Testis (tissue), 3 donors: ENCODE measurements around the gene PRR16. TPM values are rescaled to one million over a fixed set of nuclear protein-coding genes. Genes with fewer than 3 reads are reported as not detected.

Source experiments
- DNase-seq: peaks from one replicate; pipeline ENCODE4 v3.0.0-alpha.2; 2019
- H3K27ac ChIP-seq, 2 donors: fragments of 200-600 bp; sonication (generic); one replicate each; pipeline ENCODE4 v1.5.1; 2019
- H3K27me3 ChIP-seq: fragments of 200-600 bp; sonication (generic); one replicate; pipeline ENCODE4 v1.5.1; 2019
- H3K36me3 ChIP-seq: fragments of 200-600 bp; sonication (generic); one replicate; pipeline ENCODE4 v1.5.1; 2017; ENCODE audit warnings: low read depth; ENCODE audit errors: missing control alignments
- H3K4me1 ChIP-seq: fragments of 200-600 bp; sonication (generic); one replicate; pipeline ENCODE4 v1.5.1; 2019
- H3K4me3 ChIP-seq, 2 donors: fragments of 200-600 bp; sonication (generic); one replicate each; pipeline ENCODE4 v1.5.1; 2017 to 2019
- H3K9me3 ChIP-seq: fragments of 200-600 bp; sonication (generic); one replicate; pipeline ENCODE4 v1.5.1; 2017
- POLR2A ChIP-seq: fragments of 450-650 bp; IDR thresholded peaks from one replicate; pipeline ENCODE4 v1.6.1; 2017; ENCODE audit warnings: antibody characterized with exemption, mild to moderate bottlenecking, moderate library complexity
- WGBS, 2 donors: methylation state at CpG; one replicate each; pipeline ENCODE4 v1.1.5; 2018; 5-methylcytosine and 5-hydroxymethylcytosine counted together
- intact Hi-C: fragments of 100-400 bp; cut with DNase I; formaldehyde crosslinking; loops from one replicate; pipeline ENCODE4 v1.15.1; 2023; ENCODE audit warnings: low total_unique reads
- polyA plus RNA-seq: library from polyadenylated mRNA; stranded (reverse); fragments of 350-450 nt; fragmentation: Illumina TruSeq; extraction: RNeasy Lipid Tissue Mini Kit (QIAGEN cat#74804); gene quantifications from one replicate; pipeline ENCODE4 v1.2.3, GENCODE V29; 2014; ENCODE audit warnings: low read depth, low replicate concordance; ENCODE audit not compliant: insufficient read depth
- total RNA-seq, 2 donors: library from RNA; depleted of rRNA; stranded (reverse); fragments of >200 nt; gene quantifications; one replicate each; pipeline ENCODE4 v1.2.3, GENCODE V29; 2016
- TF ChIP-seq, protein P1 (sequence below), 3 experiments: fragments of 450-650 bp in 2 of 3; fragments of 200-600 bp in 1 of 3; sonication (generic) in 1 of 3; IDR thresholded peaks; one replicate each; pipeline ENCODE4 v1.5.1; 2016 to 2019; ENCODE audit warnings: antibody characterized with exemption in 3 of 3, mild to moderate bottlenecking in 2 of 3, moderate library complexity in 1 of 3

Gene PRR16
- total and polyA plus RNA-seq, 3 donors from 2014 or later = 0.68 to 3.4 (median 1.5) TPM

DNA sequence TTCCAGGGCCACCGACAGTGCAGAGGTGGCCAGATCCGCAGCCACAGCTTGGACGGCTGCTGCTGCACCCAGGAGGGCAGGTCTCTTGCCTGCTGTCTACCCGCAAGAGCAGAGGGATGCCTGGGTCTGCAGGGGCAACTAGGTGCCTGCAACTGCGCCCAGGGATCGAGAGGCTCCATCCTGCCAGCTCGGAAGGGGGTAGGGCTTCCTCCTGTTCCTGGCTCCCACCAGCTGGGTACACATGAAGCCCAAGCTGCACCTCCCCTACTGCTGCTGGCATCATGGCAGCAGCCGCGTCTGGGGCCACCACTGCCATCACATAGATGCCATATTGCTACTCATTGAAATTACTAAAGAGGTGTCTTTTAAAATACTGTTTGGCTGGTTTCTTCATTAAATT is 12.7 kb upstream of the PRR16 start:
- no peak for DNase-seq
- H3K4me3 ChIP-seq = no peak overlapping the region
- H3K9me3 ChIP-seq = no peaks in the 10 kb centered on the region
- intact Hi-C loops = no loop called here
- TF ChIP-seq, protein P1, sequence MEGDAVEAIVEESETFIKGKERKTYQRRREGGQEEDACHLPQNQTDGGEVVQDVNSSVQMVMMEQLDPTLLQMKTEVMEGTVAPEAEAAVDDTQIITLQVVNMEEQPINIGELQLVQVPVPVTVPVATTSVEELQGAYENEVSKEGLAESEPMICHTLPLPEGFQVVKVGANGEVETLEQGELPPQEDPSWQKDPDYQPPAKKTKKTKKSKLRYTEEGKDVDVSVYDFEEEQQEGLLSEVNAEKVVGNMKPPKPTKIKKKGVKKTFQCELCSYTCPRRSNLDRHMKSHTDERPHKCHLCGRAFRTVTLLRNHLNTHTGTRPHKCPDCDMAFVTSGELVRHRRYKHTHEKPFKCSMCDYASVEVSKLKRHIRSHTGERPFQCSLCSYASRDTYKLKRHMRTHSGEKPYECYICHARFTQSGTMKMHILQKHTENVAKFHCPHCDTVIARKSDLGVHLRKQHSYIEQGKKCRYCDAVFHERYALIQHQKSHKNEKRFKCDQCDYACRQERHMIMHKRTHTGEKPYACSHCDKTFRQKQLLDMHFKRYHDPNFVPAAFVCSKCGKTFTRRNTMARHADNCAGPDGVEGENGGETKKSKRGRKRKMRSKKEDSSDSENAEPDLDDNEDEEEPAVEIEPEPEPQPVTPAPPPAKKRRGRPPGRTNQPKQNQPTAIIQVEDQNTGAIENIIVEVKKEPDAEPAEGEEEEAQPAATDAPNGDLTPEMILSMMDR (IDR thresholded peaks at IDR 0.05) = no peak
- TF ChIP-seq POLR2A = no peak
- no peak overlapping the region for H3K27ac ChIP-seq
- no peaks in the 10 kb centered on the region for H3K4me1 ChIP-seq
- no peaks in the 10 kb centered on the region for H3K36me3 ChIP-seq
- WGBS, 2 donors = 96 to 100% methylated on average over 2 to 9 of the region's 9 CpGs
- H3K27me3 ChIP-seq = no peaks in the 10 kb centered on the region

DNA sequence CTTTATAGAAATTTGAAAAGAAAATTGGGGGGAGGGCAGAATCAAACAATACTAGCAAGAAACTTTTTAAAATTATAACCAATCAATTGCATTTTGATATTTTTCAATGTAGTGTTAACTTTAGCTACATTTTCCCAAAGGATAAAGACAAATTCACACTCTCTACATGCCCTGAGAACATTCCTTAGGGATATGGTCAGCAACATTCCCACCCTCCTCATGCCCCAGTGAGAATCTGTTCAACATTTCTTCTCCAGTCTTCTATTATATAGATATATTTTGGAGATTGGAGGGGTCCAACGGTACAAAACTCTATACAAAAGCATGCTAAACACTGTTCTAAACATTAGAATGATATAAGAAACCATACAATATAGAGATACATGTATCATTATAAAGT is 11.6 kb upstream of the PRR16 start:
- H3K4me1 ChIP-seq = no peaks in the 10 kb centered on the region
- H3K27me3 ChIP-seq = no peaks in the 10 kb centered on the region
- H3K9me3 ChIP-seq = no peaks in the 10 kb centered on the region
- no peak overlapping the region for H3K27ac ChIP-seq
- no peak for DNase-seq
- no peaks in the 10 kb centered on the region for H3K36me3 ChIP-seq
- intact Hi-C loops = no loop called here
- WGBS, 2 donors = 78 to 91% methylated on average over 1 of the region's 1 CpG
- no peak for TF ChIP-seq POLR2A
- TF ChIP-seq, protein P1 (IDR thresholded peaks at IDR 0.05) = no peak
- H3K4me3 ChIP-seq = no peak overlapping the region

DNA sequence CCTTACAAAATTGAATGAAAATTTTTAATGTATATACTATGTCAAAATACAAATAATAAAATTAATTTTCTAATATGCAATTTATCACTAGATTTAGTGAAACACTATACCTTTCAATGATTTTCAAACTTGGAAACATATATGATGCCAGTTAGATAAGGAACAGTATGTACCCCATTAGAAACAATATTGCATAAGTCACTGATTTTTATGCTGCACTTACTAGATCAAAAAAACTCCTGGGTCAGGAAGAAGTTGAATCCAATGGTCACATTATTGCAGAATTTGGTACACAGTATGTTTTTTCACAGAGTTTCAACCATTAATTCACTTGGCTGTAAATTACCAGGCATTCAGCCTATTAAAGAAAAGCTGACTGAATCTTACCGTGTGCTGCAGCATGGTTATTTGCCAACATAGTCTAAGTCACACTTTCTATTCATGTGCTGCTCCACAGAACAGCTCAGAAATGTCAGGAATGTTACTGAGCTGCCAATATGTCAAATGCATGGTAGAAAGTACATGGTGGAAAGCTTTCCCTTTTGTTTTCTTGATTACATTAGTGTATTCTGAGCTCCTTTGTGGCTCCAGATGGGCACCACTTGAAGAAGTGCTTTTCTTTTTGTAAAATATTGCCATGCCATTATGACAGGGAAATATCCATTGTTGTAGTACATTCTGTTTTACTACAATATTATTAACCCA is 9.9 kb upstream of the PRR16 start:
- intact Hi-C loops = no loop called here
- Histone ChIP-seq H3K4me3 (no peak overlapping the region), H3K4me1 (no peaks in the 10 kb centered on the region), H3K27me3 (no peaks in the 10 kb centered on the region), H3K36me3 (no peaks in the 10 kb centered on the region), H3K9me3 (no peaks in the 10 kb centered on the region), H3K27ac (no peak overlapping the region)
- 39 to 43% methylated on average over 1 of the region's 1 CpG for WGBS, 2 donors
- no peak for DNase-seq
- TF ChIP-seq, protein P1 (IDR thresholded peaks at IDR 0.05) = no peak
- no peak for TF ChIP-seq POLR2A

DNA sequence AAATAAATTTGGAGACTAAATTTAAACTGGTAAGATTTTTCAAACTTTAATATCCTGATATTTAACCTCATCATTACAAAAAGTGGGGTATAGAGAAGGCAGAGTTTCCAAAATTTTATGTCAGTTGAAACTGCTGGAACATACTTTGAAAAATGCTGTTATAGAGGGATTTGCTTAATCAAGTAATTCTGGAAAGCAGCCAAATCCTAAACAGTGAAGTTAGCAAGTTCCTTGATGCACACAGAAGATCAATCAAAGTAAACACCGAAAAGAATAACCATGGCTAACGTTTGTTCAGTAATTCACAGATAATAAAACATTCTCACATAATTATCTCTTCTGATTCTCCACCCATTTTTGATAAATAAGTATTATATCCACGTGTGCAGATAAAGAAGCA is 8.1 kb upstream of the PRR16 start:
- Histone ChIP-seq H3K36me3 (no peaks in the 10 kb centered on the region), H3K27ac (no peak overlapping the region), H3K4me1 (no peaks in the 10 kb centered on the region), H3K4me3 (no peak overlapping the region), H3K9me3 (no peaks in the 10 kb centered on the region), H3K27me3 (no peaks in the 10 kb centered on the region)
- intact Hi-C loops = no loop called here
- 36 to 42% methylated on average over 3 of the region's 3 CpGs for WGBS, 2 donors
- TF ChIP-seq POLR2A = no peak
- TF ChIP-seq, protein P1 (IDR thresholded peaks at IDR 0.05) = no peak
- no peak for DNase-seq
